Gastroesophageal sphincter (tissue), 3 donors: ENCODE data around the gene LCTL.

Experiments used
- EP300 ChIP-seq: sonication (generic); formaldehyde crosslinking; IDR thresholded peaks from one replicate; pipeline ENCODE4 v1.6.1; 2017; ENCODE audit warnings: antibody characterized with exemption, mild to moderate bottlenecking
- POLR2A ChIP-seq, 2 donors: fragments of 450-650 bp; IDR thresholded peaks; one replicate each; pipeline ENCODE4 v1.6.1; 2017; ENCODE audit warnings: antibody characterized with exemption in 2 of 2, mild to moderate bottlenecking in 2 of 2, moderate library complexity in 1 of 2
- POLR2AphosphoS5 ChIP-seq: sonication (generic); formaldehyde crosslinking; IDR thresholded peaks from one replicate; pipeline ENCODE4 v1.6.1; 2017; ENCODE audit warnings: antibody characterized with exemption
- TF ChIP-seq, protein P1 (sequence below), 4 experiments: fragments of 200-600 bp in 2 of 4; fragments of 450-650 bp in 2 of 4; sonication (generic) in 1 of 4; IDR thresholded peaks; one replicate each; pipeline ENCODE4 v1.5.1; 2017 to 2019; ENCODE audit warnings: antibody characterized with exemption in 4 of 4, mild to moderate bottlenecking in 2 of 4, moderate library complexity in 2 of 4

DNA sequence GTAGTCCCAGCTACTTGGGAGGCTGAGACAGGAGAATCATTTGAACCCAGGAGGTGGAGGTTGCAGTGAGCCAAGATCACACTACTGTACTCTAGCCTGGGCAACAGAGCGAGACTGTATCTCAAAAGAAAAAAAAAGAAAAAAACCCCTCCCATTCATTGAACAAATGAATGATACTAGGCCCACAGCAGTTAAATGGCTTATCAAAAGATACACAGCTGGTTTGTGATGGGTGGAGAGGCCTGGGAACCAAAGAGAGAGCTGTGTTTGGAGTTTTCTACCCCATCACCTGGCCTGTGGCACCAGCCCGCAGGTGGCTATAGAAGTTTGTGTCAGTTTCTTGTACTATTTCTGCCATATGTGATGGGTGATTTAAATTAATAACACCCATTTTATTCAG is 43.1 kb upstream of the LCTL start:
- TF ChIP-seq, protein P1, sequence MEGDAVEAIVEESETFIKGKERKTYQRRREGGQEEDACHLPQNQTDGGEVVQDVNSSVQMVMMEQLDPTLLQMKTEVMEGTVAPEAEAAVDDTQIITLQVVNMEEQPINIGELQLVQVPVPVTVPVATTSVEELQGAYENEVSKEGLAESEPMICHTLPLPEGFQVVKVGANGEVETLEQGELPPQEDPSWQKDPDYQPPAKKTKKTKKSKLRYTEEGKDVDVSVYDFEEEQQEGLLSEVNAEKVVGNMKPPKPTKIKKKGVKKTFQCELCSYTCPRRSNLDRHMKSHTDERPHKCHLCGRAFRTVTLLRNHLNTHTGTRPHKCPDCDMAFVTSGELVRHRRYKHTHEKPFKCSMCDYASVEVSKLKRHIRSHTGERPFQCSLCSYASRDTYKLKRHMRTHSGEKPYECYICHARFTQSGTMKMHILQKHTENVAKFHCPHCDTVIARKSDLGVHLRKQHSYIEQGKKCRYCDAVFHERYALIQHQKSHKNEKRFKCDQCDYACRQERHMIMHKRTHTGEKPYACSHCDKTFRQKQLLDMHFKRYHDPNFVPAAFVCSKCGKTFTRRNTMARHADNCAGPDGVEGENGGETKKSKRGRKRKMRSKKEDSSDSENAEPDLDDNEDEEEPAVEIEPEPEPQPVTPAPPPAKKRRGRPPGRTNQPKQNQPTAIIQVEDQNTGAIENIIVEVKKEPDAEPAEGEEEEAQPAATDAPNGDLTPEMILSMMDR (IDR thresholded peaks at IDR 0.05): no peak
- TF ChIP-seq POLR2AphosphoS5 (no peak), POLR2A (IDR thresholded peaks at IDR 0.05) (no peak), EP300 (no peak)
